ENCODE data around the gene ZPBP. TPM values are rescaled to one million over a fixed set of nuclear protein-coding genes. Genes with fewer than 3 reads are reported as not detected.

ZPBP gene
- polyA plus RNA-seq, 2 of the 4 experiments (the other 2 are of a cell fraction), result not detected

GRCh38 chr7:50141854-50142253 is 48.8 kb upstream of the ZPBP start (continued):
- TF ChIP-seq ELK1 (IDR thresholded peaks at IDR 0.05; ENCODE audit: low read depth, low read length), result no peak
- TF ChIP-seq CHD2 (IDR thresholded peaks at IDR 0.05; ENCODE audit: low read length, partially characterized antibody), result no peak
- no peak for TF ChIP-seq FOSB (CRISPR knock-in tag; IDR thresholded peaks at IDR 0.05)
- no peak for TF ChIP-seq HDAC2 (IDR thresholded peaks at IDR 0.05)
- TF ChIP-seq EHF (CRISPR knock-in tag; IDR thresholded peaks at IDR 0.05), result no peak

- H3K4me2 ChIP-seq, result no peak overlapping the region; the same call in 2 of the 3 replicates
- WGBS (ENCODE audit: missing lambda C conversion rate), result 51% methylated on average over 5 of the region's 5 CpGs
- ATAC-seq (no peak), FAIRE-seq (no peak), DNase-seq (ENCODE audit: low read depth in 1 of 2, low spot score in 1 of 2) (no peak)
- no peak overlapping the region for H3K4me3 ChIP-seq
- ChIA-PET POLR2A (no interaction called here), CTCF (interaction anchor here (3.1 to 5.6 kb wide), 2 partner anchors 277 to 1020 kb away, joined by 15 to 25 read pairs; no protein-coding TSS in a partner anchor)
- H3K4me1 ChIP-seq, result no peaks in the 10 kb centered on the region; the same call in 2 of the 3 replicates
- no peak for TF ChIP-seq JUNB (IDR thresholded peaks at IDR 0.05)
- no peak for TF ChIP-seq RCOR1 (IDR thresholded peaks at IDR 0.05; ENCODE audit: low read depth, low read length)
- TF ChIP-seq RFX5 (IDR thresholded peaks at IDR 0.05), result no peak
- no peak overlapping the region for H3K27ac ChIP-seq
- no peaks in the 10 kb centered on the region for H3K9me3 ChIP-seq
Measured at GRCh38 chr7:50141131-50141530, 48.1 kb upstream of the ZPBP start.

- H3K9me3 ChIP-seq, result no peaks in the 10 kb centered on the region
- H3K4me2 ChIP-seq, result no peak overlapping the region
- POLR2A ChIA-PET, result no interaction called here
- TF ChIP-seq ZNF302 (CRISPR knock-in tag; IDR thresholded peaks at IDR 0.05) (no peak), SMC3 (IDR thresholded peaks at IDR 0.05) (no peak), HOXB13 (CRISPR knock-in tag; IDR thresholded peaks at IDR 0.05; ENCODE audit: low read depth) (no peak)
- no peak overlapping the region for H3K4me3 ChIP-seq
- no peaks in the 10 kb centered on the region; the same call in 2 of the 3 replicates for H3K4me1 ChIP-seq
- DNase-seq (ENCODE audit: low read depth in 1 of 2, low spot score in 1 of 2), result no peak
- CTCF ChIA-PET, result interaction anchor here (5.6 kb wide), 1 partner anchor 1020 kb away, joined by 25 read pairs; no protein-coding TSS in a partner anchor
- H3K27ac ChIP-seq, result no peak overlapping the region
- ATAC-seq, result no peak
- WGBS (ENCODE audit: missing lambda C conversion rate), result 45% methylated on average over 5 of the region's 5 CpGs
- FAIRE-seq, result no peak
Measured at GRCh38 chr7:50140688-50141087, 47.6 kb upstream of the ZPBP start.

GRCh38 chr7:50138101-50138500 is 45.1 kb upstream of the ZPBP start:
- no peak overlapping the region for H3K27ac ChIP-seq
- POLR2A ChIA-PET, result no interaction called here
- TF ChIP-seq CTCF (IDR thresholded peaks at IDR 0.05), result no peak
- TF ChIP-seq POLR2AphosphoS2 (conservative IDR thresholded peaks at IDR 0.05; ENCODE audit: low read length), result no peak
- no peak for TF ChIP-seq MYC (IDR thresholded peaks at IDR 0.05; ENCODE audit: borderline replicate concordance, low read length)
- no peak for TF ChIP-seq E2F6 (IDR thresholded peaks at IDR 0.05; ENCODE audit: borderline replicate concordance, low read depth)
- TF ChIP-seq RAD21 (conservative IDR thresholded peaks at IDR 0.05 in 1 of 2, IDR thresholded peaks at IDR 0.05 in 1 of 2), result no peak
- TF ChIP-seq BCL3 (IDR thresholded peaks at IDR 0.05), result no peak
- no peak for TF ChIP-seq MAZ (IDR thresholded peaks at IDR 0.05; ENCODE audit: borderline replicate concordance, low read depth, low read length)
- TF ChIP-seq HOXA7 (CRISPR knock-in tag; IDR thresholded peaks at IDR 0.05), result no peak
- no peak for TF ChIP-seq EP300 (IDR thresholded peaks at IDR 0.05)
- no peak for TF ChIP-seq JUN (IDR thresholded peaks at IDR 0.05)
- TF ChIP-seq TFCP2L1 (CRISPR knock-in tag; IDR thresholded peaks at IDR 0.05), result no peak
- no peak overlapping the region for H3K4me3 ChIP-seq
- WGBS (ENCODE audit: missing lambda C conversion rate), result 52% methylated on average over 1 of the region's 1 CpG
- no peaks in the 10 kb centered on the region for H3K9me3 ChIP-seq
- FAIRE-seq (no peak), ATAC-seq (no peak), DNase-seq (ENCODE audit: low read depth in 1 of 2, low spot score in 1 of 2) (no peak)
- H3K4me2 ChIP-seq, result no peak overlapping the region
- no peaks in the 10 kb centered on the region; the same call in 2 of the 3 replicates for H3K4me1 ChIP-seq
- CTCF ChIA-PET, result no interaction called here

Measured in A549 (cell line).